Stimulated activated CD4-positive, alpha-beta T cell treated with anti-CD3 and anti-CD28 coated beads, Interleukin-1b, Interleukin-23, amount 100 ng/mL, for 1 hour (primary cell): ENCODE measurements around the gene FXYD1.
"Not testable (repeated sequence)": the region's sequence is repeated elsewhere in the genome, so short reads cannot be mapped to it uniquely, and the experiment has no call there.

Experiments
- DNase-seq, 2 donors: peaks; one replicate each; pipeline ENCODE4 v3.0.0-alpha.2; 2020; ENCODE audit warnings: low read depth in 2 of 2

The FXYD1 gene

DNA sequence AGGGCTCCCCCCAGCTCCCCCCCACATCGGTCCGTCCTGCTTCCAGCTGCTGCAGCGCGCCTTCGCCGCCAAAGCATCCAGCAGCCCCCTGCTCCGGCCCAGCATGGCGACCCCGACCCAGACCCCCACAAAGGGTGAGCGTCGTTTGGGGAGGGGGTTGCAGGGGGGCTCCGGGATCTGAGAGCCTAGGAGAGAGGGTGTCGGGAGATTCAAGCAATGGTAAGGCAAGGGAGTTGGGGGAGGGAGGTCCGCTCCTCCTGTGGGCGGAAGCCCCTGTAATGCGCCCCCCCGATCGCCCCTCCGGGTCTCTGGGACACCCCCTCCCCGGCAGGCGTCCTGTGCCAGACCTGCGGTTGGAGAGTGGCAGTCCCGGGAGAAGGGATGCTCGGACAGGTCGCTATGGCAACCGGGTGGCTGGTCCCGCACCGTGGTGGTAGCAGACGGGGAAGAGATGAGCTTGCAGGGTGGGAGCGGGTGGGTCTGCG, 4.6 kb downstream of the FXYD1 start, which contains the start of gene FXYD7:
FXYD7 (plus strand) TSS at position 25 of the 485 bp plus-strand sequence; CDS start at position 104, 79 bp downstream.
- DNase-seq, result no peak

DNA sequence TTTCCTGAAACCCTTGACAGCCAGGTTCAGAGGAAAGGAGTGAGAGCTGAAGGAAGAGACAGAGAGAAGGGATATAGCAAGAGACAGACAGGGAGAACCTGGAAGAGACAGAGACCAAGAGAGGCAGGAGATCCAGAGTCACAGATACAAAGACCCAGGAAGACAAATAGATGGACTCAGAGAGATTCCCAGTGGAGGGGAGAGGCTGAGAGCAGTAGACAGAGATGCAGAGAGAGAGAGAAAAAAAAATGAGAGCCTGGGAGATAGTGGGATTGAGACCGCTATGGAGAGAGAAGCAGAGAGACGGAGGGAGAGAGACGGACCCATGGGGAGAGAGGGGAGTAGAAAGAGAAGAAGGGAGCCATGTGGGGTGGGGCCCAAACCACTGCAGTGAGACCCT, 5.2 kb downstream of the FXYD1 start:
- DNase-seq, result no peak

DNA sequence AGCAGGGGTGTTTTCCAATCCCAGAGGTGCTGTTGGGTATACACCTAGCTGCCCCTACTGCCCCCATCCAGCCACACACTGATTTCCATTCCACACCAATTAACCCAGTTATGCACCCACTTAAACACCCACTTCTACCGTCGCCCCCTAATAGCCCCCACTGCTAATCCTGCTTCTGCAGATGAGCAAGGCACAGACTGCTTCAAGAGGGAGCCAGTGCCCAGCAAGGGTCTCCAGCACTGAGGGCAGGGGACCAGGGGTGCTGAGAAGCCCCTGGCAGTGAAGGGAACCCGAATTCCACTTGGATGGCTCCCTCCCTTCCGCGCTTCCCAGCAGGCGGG, 5.6 kb downstream of the FXYD1 start:
- no peak for DNase-seq

DNA sequence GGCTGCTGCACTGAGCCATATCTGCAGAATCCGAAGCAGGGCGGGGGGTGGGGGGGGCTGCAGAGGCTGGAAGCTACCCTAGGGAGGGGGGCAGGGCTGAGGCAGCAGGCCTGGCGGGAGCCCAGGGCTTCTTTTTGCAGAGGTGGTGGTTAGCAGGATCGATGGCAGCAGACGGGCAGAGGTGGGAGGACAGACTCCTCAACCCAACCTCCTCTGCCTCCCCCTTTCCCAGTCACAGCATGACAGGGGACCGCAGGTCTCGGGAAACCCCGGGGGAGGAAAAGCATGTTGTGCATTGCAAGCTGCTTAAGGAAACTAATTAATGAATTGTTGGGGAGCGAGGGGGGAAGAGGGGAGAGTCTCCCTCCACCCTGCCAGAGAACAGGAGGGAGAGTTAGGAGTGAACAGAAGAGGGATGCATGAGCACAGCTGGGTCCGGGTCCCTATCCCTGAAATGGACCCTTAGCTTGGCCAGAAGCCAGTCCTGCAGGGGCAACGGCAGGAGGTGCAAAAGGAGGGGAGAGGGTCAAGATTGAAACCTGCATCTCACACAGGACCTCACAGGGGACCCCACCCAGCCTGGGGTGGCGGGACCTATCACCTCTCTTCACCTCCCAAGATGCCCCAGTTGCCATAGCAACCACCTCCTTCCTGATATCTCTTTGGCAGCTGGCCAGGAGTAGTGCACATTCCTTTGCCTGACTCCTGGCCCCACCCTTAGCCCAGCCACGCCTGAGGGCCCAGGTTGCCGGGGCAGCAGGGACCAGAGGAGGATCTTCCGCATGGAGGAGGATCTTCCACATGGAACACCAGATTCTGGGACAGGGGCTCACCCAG, 6.2 kb downstream of the FXYD1 start:
- no peak for DNase-seq

DNA sequence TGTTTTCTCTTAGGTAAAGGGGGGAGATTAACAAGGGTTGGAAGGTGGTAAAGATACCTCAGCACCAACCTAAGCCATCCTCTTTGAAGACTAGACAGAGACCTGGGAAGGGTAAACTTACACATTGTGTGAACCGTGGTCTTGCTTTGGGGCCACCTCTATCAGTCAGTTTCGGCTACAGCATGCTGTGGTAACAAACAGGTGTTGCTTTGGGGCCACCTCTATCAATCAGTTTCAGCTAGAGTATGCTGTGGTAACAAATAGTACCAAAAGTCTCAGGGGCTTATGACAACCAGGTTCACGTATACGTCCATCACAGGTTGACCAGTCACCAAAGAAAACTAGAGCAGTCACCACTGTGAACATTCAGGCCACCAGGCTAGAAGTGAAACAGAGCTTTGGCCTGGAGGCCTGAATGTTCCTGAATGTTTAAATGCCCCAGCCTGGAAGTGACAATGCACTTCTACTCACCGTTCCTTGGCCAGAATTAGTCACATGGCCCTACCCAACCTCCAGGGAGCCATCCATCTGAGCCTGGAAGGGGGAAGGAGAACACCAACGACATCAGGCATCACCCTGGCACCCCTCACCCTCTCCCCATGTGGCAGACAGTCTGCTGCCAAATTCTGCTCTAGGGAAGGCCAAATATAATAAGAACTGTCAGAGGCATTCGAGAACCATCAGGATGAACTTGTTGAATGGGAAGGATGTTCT, 8.3 kb downstream of the FXYD1 start:
- DNase-seq, result no peak

DNA sequence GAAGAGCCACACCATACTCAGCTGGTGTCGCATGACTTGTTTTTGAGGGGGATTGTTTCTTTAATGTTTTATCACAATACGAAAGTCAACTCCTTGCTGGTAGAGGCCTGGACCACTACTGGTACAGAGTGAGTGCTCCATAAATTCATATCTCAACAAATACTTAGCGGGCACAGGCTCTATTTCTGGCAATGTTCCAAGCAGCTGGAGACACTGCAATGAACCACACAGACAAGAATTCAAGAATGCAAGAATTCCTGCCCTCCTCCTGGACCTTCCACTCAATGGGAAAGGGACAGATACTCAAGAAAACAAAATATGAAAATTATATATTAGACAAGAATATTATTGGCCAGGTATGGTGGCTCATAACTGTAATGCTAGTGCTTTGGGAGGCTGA, 10.8 kb downstream of the FXYD1 start:
- no peak for DNase-seq

DNA sequence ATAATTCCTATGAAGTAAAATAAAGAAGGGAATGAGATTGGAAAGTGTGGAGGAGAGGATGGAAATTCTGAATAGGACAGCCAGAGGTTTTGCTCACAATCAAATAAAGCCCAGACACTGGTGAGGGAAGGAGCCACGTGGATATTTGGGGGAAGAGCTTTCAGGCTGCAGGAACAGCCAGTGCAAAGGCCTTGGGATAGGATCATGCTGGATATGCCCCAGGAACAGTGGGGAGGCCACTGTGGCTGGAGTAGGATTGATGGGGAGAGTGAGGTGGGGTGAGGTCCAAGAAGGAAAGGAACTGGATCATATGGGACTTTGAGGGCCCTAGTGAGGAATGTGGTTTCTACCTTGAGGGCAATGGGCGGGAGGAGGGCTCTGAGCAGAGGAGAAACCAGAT, 11.8 kb downstream of the FXYD1 start:
- no peak for DNase-seq

DNA sequence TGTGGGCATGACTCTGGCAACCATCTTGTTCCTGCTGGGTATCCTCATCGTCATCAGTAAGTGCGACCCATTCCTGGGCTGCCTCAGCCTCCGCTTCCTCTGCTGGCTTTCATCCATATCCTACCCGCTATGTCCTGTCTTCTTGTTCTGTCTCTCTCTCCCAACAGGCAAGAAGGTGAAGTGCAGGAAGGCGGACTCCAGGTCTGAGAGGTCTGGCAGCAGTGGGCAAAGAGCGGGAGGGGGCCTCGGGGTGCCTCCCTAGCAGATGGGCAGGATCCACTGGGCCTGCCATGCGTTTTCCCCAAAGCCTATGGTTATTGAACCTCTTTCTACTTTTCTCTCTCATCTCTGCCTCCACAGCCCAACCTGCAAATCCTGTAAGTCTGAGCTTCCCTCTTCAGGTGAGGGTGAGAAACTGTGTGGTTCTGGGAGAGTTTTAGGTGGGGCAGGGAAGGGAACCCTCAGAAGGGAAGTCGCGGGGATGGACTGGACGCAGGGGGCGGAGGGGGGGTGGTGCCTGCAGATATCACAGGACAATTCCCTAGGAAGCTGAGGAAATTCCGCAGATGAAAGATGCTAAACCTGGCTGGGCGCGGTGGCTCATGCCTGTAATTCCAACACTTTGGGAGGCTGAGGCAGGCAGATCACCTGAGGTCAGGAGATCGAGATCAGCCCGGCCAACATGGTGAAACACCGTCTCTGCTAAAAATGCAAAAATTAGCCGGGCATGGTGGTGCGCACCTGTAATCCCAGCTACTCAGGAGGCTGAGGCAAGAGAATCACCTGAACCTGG, 12.8 kb downstream of the FXYD1 start:
- DNase-seq, result no peak

DNA sequence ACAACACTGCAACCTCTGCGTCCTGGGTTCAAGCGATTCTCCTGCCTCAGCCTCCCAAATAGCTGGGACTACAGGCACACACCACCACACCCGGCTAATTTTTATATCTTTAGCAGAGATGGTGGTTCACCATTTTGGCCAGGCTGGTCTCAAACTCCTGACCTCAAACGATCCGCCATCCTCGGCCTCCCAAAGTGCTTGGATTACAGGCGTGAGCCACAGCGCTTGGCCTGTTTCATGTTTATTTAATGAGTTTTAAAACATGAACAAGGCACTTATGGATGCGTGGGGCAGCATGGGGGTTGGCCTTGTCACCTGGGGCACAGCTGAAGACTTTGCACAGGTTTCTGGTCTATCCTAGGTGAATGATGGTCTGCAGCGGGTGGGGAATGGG, 14.5 kb downstream of the FXYD1 start:
- DNase-seq, result not testable (repeated sequence)

DNA sequence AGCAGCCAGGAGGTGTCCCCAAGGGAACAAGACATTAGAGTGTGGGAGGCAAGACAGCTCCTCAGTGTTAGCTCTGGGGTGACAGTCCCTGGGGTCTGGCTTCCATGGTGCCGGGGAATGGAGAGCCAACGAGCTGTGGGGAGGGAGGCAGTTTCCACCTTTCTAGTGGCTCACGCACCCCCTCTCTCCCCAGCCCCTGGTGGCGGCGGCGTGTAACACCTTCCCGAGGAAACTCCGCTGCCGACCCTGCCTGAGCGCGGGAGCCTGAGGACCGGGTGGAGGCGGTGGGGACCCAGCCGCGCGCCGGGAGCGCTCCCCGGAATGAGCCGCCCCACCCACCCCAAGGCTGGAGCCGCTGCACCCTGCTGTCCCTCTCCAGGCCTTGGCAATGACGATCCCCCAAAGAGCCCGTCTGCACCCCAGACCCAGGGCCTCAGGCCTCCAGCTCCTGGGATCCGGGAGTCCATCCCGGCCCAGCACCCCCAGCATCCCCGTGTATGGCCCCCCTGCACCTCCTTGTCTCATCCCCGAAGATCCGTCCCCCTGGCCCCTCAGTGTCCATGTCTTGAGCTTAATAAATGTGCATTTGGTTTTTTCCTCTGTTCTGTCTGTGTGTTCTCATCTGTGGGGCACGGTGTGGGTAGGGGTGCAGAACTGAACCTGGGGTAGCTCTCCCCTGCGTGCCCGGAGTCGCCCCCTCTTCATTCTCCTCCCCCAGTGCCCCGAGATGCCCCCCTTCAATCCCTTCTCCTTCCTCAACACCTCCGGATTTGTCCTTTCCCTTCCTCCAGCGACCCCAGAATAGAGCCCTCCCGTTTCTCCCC, 15.3 kb downstream of the FXYD1 start:
- DNase-seq, result peak; percentile 41 to 56

DNA sequence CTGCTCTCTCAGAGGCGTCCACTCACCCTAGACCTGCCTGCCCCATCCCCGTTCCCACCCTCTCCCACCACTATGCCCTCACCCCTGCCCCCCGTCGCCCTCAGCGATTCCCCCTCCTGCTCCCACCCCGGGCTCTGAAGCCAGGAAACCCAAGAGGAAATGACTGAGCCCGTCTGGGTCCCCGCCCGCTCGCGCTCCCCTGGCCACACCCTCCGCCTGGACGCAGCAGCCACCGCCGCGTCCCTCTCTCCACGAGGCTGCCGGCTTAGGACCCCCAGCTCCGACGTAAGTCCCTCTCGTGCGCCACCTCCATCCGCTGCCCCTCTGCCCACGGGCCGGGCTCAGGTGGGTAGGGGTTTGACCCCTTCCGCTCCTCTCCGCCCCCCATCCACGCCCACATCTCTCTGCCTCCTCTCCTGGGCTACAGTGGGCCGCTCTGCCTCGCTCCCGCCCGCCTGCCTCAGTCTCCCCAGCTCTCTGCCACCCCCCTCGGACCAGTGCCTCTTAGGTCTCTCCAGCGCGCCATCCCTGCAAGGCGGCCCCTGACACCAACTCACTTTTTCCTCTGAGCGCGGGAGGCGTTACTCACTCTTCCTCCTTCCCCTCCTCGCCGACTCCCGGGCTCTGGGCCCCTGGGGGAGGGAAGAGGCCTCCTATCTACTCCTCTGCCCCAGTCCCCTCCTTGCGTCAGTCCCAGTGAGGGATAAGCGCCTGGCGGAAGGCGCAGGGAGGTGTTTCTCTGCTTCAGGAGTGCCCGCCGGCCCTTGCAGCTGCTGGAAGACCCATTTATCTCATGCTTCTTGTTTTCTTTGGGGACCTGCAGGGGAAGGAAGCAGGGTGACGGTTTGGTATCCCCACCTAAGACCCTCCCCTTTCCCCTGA, 16.1 kb downstream of the FXYD1 start, which contains the start of gene FXYD5:
FXYD5 (plus strand) TSS at position 211 of the 882 bp plus-strand sequence. CDS start 816 bp downstream, outside the sequence.
- DNase-seq, result peak; percentile 62 to 64

DNA sequence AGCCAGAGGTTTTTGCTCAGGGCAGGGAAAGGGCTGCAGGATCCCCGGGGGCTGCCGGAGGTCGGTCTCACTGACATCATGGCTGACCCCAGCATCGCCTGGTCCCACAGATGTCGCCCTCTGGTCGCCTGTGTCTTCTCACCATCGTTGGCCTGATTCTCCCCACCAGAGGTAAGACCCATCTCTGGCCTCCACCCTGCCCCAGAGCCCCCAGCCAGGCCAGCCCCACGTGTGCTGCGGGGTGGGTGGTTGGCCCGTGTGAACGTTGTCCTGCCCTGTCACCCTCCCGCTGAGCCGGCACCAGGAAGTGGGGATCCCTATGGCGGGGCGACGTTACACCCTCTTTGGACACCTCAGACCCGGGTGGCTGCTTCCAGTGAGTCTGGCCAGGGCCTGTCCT, 16.8 kb downstream of the FXYD1 start:
- no peak for DNase-seq

DNA sequence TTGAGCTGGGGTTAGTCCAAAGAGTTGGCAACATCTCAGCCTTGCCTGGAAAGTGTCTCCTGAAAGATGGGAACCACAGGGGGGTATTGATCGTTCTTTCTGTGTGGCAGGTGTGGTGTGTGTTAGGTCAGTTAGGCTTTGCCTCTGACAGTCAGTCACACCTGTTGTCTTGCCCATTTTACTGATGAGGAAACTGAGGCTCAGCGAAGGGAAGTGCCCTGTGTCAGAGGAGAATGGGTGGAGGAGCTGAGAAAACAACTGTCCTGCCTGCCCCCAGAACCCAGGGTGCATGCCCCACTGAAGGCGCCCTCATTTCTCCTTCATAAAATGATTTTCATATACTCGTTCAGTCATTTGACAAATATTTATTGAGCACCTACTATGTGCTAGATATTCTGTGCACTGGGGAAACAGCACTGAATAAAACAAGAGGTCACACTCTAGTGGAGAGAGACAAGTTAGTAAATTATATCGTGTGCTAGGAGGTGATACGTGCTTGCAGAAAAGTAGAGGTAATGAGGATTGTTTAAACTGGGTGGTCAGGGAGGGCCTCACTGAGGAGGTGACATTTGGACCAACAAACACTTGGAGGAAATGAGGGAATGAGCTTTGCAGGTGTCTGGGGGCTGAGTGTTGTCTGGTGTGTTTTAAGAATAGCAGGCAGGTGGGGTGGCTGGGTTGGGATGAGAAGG, 17.5 kb downstream of the FXYD1 start:
- DNase-seq, result no peak

DNA sequence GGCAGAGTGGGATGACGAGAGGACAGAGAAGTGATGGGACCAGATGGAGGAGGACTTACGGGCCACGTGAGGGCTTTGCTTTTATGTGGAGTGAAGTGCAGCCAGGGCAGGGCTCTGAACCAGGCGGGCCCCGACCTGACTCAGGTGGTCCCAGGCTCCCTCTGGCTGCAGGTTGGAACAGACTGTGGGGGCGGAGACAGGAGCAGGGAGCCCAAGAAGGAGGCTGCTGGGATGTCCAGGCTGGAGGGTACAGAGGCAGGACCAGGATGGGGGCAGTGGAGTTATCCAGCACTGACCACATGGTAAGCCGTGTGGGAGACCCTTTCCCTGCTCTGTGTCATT, 18.0 kb downstream of the FXYD1 start:
- no peak for DNase-seq

DNA sequence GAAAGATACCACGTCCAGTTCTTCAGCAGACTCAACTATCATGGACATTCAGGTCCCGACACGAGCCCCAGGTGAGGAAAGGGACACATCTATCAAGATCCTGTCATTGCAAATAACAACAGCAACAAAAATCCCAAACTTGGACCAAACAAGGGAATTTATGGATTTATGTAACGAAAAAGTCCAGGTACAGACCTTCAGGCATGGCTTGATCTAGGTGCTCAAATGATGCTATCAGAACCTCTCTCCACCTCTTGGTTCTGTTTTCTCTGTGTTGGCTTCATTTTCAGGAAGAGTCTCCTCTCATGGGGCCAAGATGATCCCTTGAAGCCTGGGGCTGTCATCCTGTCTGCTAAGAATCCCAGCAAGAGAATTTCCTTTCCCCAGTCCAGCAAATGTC, 18.8 kb downstream of the FXYD1 start:
- DNase-seq, result no peak

DNA sequence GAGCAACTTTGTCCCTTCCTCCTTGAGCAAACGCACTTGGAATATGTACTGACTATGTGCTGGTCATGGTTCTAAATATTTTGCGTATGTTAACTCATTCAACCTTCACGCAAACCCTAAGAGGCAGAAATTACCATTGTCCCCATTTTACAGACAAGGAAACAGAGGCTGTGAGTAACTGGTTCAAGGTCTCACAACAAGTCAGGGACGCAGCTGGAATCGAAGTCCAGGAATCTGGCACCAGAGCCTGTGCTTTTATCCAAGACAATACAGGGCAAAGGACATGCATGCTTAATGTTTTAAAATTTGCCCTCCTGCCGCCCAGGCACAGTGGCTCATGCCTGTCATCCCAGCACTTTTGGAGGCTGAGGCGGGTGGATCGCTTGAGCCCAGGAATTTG, 21.0 kb downstream of the FXYD1 start:
- DNase-seq, result no peak

DNA sequence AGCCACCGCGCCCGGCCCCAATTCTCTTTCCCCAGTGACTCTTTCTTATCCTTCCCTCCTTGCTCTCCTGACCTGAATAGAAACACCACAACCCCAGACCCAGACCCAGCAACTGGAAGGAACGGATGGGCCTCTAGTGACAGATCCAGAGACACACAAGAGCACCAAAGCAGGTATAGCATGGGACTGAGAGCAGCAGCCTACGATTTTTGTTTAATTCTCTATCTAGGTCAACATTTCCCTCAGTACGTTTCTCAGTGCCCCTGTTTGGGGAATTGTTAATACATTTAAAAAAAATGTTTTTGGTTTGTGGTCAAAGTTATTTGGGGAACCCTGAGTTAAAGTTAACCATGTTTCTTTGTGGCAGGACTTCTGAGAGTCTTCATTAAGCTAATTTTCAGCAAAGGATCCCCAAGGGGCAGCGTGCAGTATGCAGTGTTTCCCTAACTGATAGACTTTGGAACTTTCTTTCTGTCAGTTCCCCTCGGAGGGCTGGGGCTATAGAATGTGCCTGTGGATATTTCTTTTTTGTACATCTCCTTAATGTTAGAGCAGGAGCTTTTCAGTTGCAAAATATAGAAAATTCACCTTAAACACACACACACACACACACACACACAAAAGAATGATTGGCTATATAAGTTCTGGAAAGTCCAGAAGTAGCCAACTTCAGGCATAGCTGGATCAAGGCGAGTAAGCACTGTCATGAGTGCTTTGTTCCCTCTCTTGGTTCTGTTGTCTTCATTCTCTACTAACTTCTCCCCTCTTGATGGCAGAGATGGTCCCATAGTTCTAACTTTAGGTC, 22.2 kb downstream of the FXYD1 start:
- no peak for DNase-seq

DNA sequence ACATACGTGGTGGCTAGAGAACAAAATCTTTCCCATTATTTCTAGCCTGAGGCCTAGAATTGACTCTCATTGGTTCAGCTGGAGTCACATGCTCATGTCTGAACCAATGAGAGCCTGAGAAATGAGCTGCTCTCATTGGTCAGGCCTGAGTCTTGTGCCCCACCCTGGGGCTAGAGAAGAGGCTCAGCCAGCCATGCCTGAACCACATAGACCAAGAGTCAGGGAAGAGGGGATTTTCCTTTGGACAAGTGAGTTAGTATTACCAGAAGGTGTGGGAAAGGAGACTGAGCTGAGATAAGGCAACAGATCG, 22.8 kb downstream of the FXYD1 start:
- no peak for DNase-seq
